Body of pancreas (tissue), 4 donors: ENCODE results near the gene DNAJC6.

Experiments
- POLR2A ChIP-seq, 3 donors: fragments of 450-650 bp; IDR thresholded peaks; one replicate each; pipeline ENCODE4 v1.6.1; 2016; ENCODE audit warnings: antibody characterized with exemption in 3 of 3, mild to moderate bottlenecking in 2 of 3
- TF ChIP-seq, protein P1 (sequence below), 7 experiments: fragments of 450-650 bp in 4 of 7; fragments of 200-600 bp in 3 of 7; sonication (generic) in 3 of 7; IDR thresholded peaks; one replicate each; pipeline ENCODE4 v1.5.1; 2016 to 2019; ENCODE audit warnings: antibody characterized with exemption in 7 of 7

GRCh38 chr1:65368403-65368802 is 59.1 kb downstream of the DNAJC6 start:
- no peak for TF ChIP-seq POLR2A (IDR thresholded peaks at IDR 0.05)
- TF ChIP-seq, protein P1, sequence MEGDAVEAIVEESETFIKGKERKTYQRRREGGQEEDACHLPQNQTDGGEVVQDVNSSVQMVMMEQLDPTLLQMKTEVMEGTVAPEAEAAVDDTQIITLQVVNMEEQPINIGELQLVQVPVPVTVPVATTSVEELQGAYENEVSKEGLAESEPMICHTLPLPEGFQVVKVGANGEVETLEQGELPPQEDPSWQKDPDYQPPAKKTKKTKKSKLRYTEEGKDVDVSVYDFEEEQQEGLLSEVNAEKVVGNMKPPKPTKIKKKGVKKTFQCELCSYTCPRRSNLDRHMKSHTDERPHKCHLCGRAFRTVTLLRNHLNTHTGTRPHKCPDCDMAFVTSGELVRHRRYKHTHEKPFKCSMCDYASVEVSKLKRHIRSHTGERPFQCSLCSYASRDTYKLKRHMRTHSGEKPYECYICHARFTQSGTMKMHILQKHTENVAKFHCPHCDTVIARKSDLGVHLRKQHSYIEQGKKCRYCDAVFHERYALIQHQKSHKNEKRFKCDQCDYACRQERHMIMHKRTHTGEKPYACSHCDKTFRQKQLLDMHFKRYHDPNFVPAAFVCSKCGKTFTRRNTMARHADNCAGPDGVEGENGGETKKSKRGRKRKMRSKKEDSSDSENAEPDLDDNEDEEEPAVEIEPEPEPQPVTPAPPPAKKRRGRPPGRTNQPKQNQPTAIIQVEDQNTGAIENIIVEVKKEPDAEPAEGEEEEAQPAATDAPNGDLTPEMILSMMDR (IDR thresholded peaks at IDR 0.05): no peak
